Panc1 (cell line): Measurements from ENCODE around the gene SPEG. TPM values are rescaled to one million over a fixed set of nuclear protein-coding genes. Genes with fewer than 3 reads are reported as not detected.

Source experiments
- ATAC-seq: fragments of 200-7000 bp; cut with Tn5 transposase; 2 replicates; pipeline ENCODE4 v1.9.1; 2020; ENCODE audit warnings: mild to moderate bottlenecking, moderate library complexity
- BruUV-seq: library from RNA; stranded (reverse); fragments of 400-500 nt; replicated peaks from 2 replicates; lab custom pipeline; 2021; lab: Mats Ljungman, UMichigan
- CTCF ChIA-PET: fragments of 300-600 bp; sonication (Branson Sonifier 250); formaldehyde crosslinking; loops from one replicate; lab custom pipeline; 2022; ENCODE audit warnings: antibody characterized with exemption; lab: Charles Lee
- POLR2A ChIA-PET: fragments of 300-600 bp; sonication (Branson Sonifier 250); formaldehyde crosslinking; loops from one replicate; lab custom pipeline; 2022; ENCODE audit warnings: antibody characterized with exemption; lab: Charles Lee
- DNase-seq: peaks from one replicate; pipeline ENCODE4 v3.0.0-alpha.2; 2010; ENCODE audit warnings: low read depth, low spot score
- H3K27ac ChIP-seq: 2 replicates; pipeline ENCODE4 v1.5.1; 2011; ENCODE audit warnings: mild to moderate bottlenecking, low read length, inconsistent platforms
- H3K27me3 ChIP-seq: fragments of 200-500 bp; sonication (Bioruptor generic); 2 replicates; pipeline ENCODE4 v1.6.0; 2014; ENCODE audit warnings: low read length, inconsistent platforms; ENCODE audit not compliant: control insufficient read depth, insufficient read depth
- H3K36me3 ChIP-seq: fragments of 200-500 bp; sonication (Bioruptor generic); 2 replicates; pipeline ENCODE4 v1.5.1; 2014; ENCODE audit warnings: inconsistent platforms, mild to moderate bottlenecking, low read length, moderate library complexity; ENCODE audit not compliant: control insufficient read depth, insufficient read depth
- H3K4me1 ChIP-seq: 2 replicates; pipeline ENCODE4 v1.5.1; 2011; ENCODE audit warnings: inconsistent platforms, mild to moderate bottlenecking, low read length, moderate library complexity; ENCODE audit not compliant: control insufficient read depth, insufficient read depth
- H3K4me3 ChIP-seq, 2 experiments: 2 replicates each; pipeline ENCODE4 v1.5.1; 2011 to 2012; ENCODE audit warnings: low read depth in 2 of 2, low read length in 2 of 2, mild to moderate bottlenecking in 2 of 2, inconsistent platforms in 1 of 2, moderate library complexity in 1 of 2
- H3K9me3 ChIP-seq: fragments of 200-500 bp; sonication (Bioruptor generic); 2 replicates; pipeline ENCODE4 v1.5.1; 2014; ENCODE audit warnings: low read depth, mild to moderate bottlenecking, inconsistent platforms, low read length, moderate library complexity; ENCODE audit not compliant: control insufficient read depth, insufficient read depth
- POLR2AphosphoS5 ChIP-seq: IDR thresholded peaks from 2 replicates; pipeline ENCODE4 v1.6.1; 2012; ENCODE audit warnings: mild to moderate bottlenecking, low read depth, low read length, moderate library complexity
- SIN3A ChIP-seq: IDR thresholded peaks from 2 replicates; pipeline ENCODE4 v1.6.1; 2012; ENCODE audit warnings: low read depth, mild to moderate bottlenecking, low read length, moderate library complexity, borderline replicate concordance; ENCODE audit not compliant: insufficient read depth
- TCF7L2 ChIP-seq: IDR thresholded peaks from 2 replicates; pipeline ENCODE4 v1.6.1; 2011; ENCODE audit warnings: mild to moderate bottlenecking, low read depth, low read length, inconsistent platforms
- in situ Hi-C: cut with HindIII; loops from 2 replicates; pipeline ENCODE4 v1.10.0; 2016; ENCODE audit warnings: low sequenced_read_pairs, low pct_unique_long_range_greater_than_20kb
- intact Hi-C: fragments of 100-400 bp; cut with micrococcal nuclease; formaldehyde crosslinking; loops from one replicate; pipeline ENCODE4 v1.10.0; 2022; ENCODE audit not compliant: unreplicated experiment
- total RNA-seq: library from RNA; stranded (reverse); gene quantifications from one replicate; pipeline ENCODE4 v1.2.1, GENCODE V29; 2021; ENCODE audit not compliant: unreplicated experiment
- TF ChIP-seq, protein P1 (sequence below): fragments of 450-650 bp; IDR thresholded peaks from 2 replicates; pipeline ENCODE4 v1.5.1; 2017; ENCODE audit warnings: mild to moderate bottlenecking
- TF ChIP-seq, protein P2 (sequence below), 2 experiments: IDR thresholded peaks; 2 replicates each; pipeline ENCODE4 v1.6.1; 2011 to 2012; ENCODE audit warnings: low read depth in 2 of 2, control low read depth in 1 of 2, low read length in 1 of 2, mild to moderate bottlenecking in 1 of 2, moderate library complexity in 1 of 2; ENCODE audit not compliant: insufficient read depth in 1 of 2

SPEG gene
- total RNA-seq, 1 experiment from 2014 or later, result 3.4 TPM

DNA sequence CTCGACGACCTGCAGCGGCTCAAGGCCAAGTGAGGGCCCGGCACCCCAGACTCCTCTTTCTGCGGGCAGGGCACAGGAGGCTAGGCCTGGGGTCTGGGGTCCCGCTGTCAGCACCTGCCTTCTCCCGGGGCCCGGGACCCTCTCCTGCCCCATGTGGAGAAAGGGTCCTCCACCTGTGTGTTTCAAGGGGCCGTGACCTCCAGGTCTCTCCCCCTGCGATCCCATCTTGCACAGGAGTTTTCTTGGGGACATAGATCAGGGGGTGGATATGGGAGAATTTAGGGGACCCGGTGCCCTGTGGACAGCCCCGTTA lies 15.7 kb upstream of the SPEG start:
- TF ChIP-seq TCF7L2 (no peak), SIN3A (no peak), POLR2AphosphoS5 (no peak)
- TF ChIP-seq, protein P1, sequence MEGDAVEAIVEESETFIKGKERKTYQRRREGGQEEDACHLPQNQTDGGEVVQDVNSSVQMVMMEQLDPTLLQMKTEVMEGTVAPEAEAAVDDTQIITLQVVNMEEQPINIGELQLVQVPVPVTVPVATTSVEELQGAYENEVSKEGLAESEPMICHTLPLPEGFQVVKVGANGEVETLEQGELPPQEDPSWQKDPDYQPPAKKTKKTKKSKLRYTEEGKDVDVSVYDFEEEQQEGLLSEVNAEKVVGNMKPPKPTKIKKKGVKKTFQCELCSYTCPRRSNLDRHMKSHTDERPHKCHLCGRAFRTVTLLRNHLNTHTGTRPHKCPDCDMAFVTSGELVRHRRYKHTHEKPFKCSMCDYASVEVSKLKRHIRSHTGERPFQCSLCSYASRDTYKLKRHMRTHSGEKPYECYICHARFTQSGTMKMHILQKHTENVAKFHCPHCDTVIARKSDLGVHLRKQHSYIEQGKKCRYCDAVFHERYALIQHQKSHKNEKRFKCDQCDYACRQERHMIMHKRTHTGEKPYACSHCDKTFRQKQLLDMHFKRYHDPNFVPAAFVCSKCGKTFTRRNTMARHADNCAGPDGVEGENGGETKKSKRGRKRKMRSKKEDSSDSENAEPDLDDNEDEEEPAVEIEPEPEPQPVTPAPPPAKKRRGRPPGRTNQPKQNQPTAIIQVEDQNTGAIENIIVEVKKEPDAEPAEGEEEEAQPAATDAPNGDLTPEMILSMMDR, result no peak
- TF ChIP-seq, protein P2, sequence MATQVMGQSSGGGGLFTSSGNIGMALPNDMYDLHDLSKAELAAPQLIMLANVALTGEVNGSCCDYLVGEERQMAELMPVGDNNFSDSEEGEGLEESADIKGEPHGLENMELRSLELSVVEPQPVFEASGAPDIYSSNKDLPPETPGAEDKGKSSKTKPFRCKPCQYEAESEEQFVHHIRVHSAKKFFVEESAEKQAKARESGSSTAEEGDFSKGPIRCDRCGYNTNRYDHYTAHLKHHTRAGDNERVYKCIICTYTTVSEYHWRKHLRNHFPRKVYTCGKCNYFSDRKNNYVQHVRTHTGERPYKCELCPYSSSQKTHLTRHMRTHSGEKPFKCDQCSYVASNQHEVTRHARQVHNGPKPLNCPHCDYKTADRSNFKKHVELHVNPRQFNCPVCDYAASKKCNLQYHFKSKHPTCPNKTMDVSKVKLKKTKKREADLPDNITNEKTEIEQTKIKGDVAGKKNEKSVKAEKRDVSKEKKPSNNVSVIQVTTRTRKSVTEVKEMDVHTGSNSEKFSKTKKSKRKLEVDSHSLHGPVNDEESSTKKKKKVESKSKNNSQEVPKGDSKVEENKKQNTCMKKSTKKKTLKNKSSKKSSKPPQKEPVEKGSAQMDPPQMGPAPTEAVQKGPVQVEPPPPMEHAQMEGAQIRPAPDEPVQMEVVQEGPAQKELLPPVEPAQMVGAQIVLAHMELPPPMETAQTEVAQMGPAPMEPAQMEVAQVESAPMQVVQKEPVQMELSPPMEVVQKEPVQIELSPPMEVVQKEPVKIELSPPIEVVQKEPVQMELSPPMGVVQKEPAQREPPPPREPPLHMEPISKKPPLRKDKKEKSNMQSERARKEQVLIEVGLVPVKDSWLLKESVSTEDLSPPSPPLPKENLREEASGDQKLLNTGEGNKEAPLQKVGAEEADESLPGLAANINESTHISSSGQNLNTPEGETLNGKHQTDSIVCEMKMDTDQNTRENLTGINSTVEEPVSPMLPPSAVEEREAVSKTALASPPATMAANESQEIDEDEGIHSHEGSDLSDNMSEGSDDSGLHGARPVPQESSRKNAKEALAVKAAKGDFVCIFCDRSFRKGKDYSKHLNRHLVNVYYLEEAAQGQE (IDR thresholded peaks at IDR 0.05; ENCODE audit: insufficient read depth in 1 of 2, low read depth in 2 of 2, low read length in 1 of 2), result no peak
- no peak overlapping the region for H3K27ac ChIP-seq
- DNase-seq, result no peak
- BruUV-seq, result no TSS peak
- intact Hi-C loops, result no loop called here
- no peak for ATAC-seq
- in situ Hi-C loops, result no loop called here
- H3K9me3 ChIP-seq, result no peaks in the 10 kb centered on the region
- H3K4me1 ChIP-seq, result no peaks in the 10 kb centered on the region
- ChIA-PET POLR2A (no interaction called here), CTCF (no interaction called here)
- no peaks in the 10 kb centered on the region for H3K36me3 ChIP-seq
- H3K4me3 ChIP-seq, result no peak overlapping the region
- no peaks in the 10 kb centered on the region for H3K27me3 ChIP-seq

DNA sequence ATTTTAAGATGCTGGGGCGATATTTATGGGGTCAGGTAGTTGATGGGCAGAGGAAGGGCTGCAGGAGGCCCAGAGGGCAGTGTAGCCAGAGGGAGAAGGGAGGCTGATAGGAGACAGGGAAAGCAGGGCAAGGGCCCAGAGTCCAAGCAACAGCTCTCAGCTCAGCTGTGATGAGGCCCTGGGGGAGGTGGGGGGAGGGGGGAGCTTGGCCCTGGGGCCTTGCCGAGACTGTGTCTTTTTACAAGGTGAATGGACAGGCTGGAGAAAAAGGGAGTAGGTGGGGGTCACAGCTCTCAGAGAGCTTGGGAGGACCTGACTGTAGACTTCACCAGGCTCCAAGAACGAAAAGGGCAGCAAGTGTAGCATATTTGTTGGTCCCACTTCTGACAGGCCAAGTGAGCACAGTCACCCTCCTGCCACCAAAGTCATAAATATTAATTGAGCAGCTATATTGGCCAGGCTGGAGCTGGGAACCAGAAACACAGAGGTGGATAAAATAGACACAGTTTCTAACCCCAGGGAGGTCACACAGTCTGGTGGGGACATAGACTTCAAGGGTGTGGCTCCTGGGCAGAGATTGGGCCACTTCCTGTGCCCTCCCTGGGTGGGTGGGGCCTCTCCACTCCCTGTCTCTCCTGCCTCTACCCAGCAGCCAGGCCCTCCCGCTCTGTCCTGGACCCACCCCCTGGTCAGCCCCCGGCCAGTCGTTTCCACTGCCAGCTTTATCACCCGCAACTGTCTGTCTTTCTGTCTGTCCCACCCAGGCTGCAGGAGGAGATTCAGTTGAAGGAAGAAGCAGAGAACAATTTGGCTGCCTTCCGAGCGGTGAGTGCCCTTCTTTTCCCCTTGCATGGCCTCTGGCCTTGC lies 15.1 kb upstream of the SPEG start:
- no peak for ATAC-seq
- in situ Hi-C loops, result no loop called here

More for the DNA sequence above, 15.1 kb upstream of the SPEG start:
- H3K4me1 ChIP-seq, result no peaks in the 10 kb centered on the region; the same call in 1 of the 2 replicates
- no peak overlapping the region for H3K27ac ChIP-seq
- POLR2A ChIA-PET, result no interaction called here
- CTCF ChIA-PET, result interaction anchor here (0.6 kb wide), 1 partner anchor 11 kb away, joined by 8 read pairs; no protein-coding TSS in a partner anchor
- intact Hi-C loops, result no loop called here
- no peak for DNase-seq
- H3K4me3 ChIP-seq, result no peak overlapping the region
- BruUV-seq, result no TSS peak
- H3K9me3 ChIP-seq, result no peaks in the 10 kb centered on the region
- H3K27me3 ChIP-seq, result no peaks in the 10 kb centered on the region
- H3K36me3 ChIP-seq, result no peaks in the 10 kb centered on the region
- TF ChIP-seq, protein P2 (IDR thresholded peaks at IDR 0.05; ENCODE audit: insufficient read depth in 1 of 2, low read depth in 2 of 2, low read length in 1 of 2), result no peak
- TF ChIP-seq, protein P1, result no peak
- TF ChIP-seq SIN3A, result no peak
- no peak for TF ChIP-seq TCF7L2
- no peak for TF ChIP-seq POLR2AphosphoS5
